HEK293 (cell line): Measurements from ENCODE around the gene CALM3.

ENCODE experiments used
- CTCF ChIA-PET: fragments of 350-600 bp; formaldehyde crosslinking; extraction: SDS; loops from one replicate; lab custom pipeline; 2021; ENCODE audit warnings: antibody characterized with exemption; lab: Yijun Ruan, JAX
- POLR2A ChIA-PET: fragments of 300-600 bp; formaldehyde crosslinking; extraction: SDS; loops from one replicate; lab custom pipeline; 2020; ENCODE audit warnings: antibody characterized with exemption, inconsistent platforms; lab: Yijun Ruan, JAX
- H3K27ac ChIP-seq: fragments of 200-500 bp; sonication (Bioruptor generic); 2 replicates; pipeline ENCODE4 v1.5.1; 2014; ENCODE audit warnings: low read depth, low read length, control low read depth, inconsistent platforms; ENCODE audit errors: extremely low read depth
- H3K36me3 ChIP-seq, 2 experiments: fragments of 200-500 bp in 1 of 2; sonication (Bioruptor generic) in 1 of 2; 1 replicate in 1 of 2; 2 replicates in 1 of 2; pipeline ENCODE4 v1.5.1; 2014 to 2017; ENCODE audit warnings: inconsistent platforms in 2 of 2, low read length in 2 of 2; ENCODE audit not compliant: control insufficient read depth in 2 of 2, insufficient read depth in 1 of 2
- H3K4me1 ChIP-seq: fragments of 200-500 bp; sonication (Bioruptor generic); 2 replicates; pipeline ENCODE4 v1.5.1; 2014; ENCODE audit warnings: mild to moderate bottlenecking, low read length, inconsistent platforms; ENCODE audit not compliant: control insufficient read depth, insufficient read depth
- H3K4me3 ChIP-seq: 2 replicates; pipeline ENCODE4 v1.5.1; 2011; ENCODE audit warnings: low read depth, mild to moderate bottlenecking, control low read depth, low read length, moderate library complexity
- H3K9me3 ChIP-seq: fragments of 200-500 bp; sonication (Bioruptor generic); 2 replicates; pipeline ENCODE4 v1.5.1; 2014; ENCODE audit warnings: low read depth, low read length, inconsistent platforms; ENCODE audit not compliant: control insufficient read depth, insufficient read depth
- GLIS1 ChIP-seq: fragments of 450-650 bp; formaldehyde crosslinking; IDR thresholded peaks from 2 replicates; pipeline ENCODE4 v1.5.1; 2016; ENCODE audit warnings: missing biosample characterization, missing genetic modification characterization
- KLF1 ChIP-seq: fragments of 450-650 bp; formaldehyde crosslinking; IDR thresholded peaks from 2 replicates; pipeline ENCODE4 v1.5.1; 2016; ENCODE audit warnings: missing biosample characterization, missing genetic modification characterization
- KLF17 ChIP-seq: fragments of 450-650 bp; formaldehyde crosslinking; IDR thresholded peaks from 2 replicates; pipeline ENCODE4 v1.5.1; 2016; ENCODE audit warnings: missing biosample characterization, missing genetic modification characterization
- KLF8 ChIP-seq: fragments of 450-650 bp; formaldehyde crosslinking; IDR thresholded peaks from 2 replicates; pipeline ENCODE4 v1.5.1; 2016; ENCODE audit warnings: missing biosample characterization, missing genetic modification characterization
- KLF9 ChIP-seq: fragments of 450-650 bp; formaldehyde crosslinking; IDR thresholded peaks from 2 replicates; pipeline ENCODE4 v1.5.1; 2016; ENCODE audit warnings: missing biosample characterization, missing genetic modification characterization, low read depth
- MEIS1 ChIP-seq: sonication (generic); formaldehyde crosslinking; IDR thresholded peaks from 2 replicates; pipeline ENCODE4 v1.8.1; 2022; ENCODE audit warnings: missing genetic modification reagents, mild to moderate bottlenecking, borderline replicate concordance
- OSR2 ChIP-seq: fragments of 450-650 bp; formaldehyde crosslinking; IDR thresholded peaks from 2 replicates; pipeline ENCODE4 v1.5.1; 2016; ENCODE audit warnings: missing biosample characterization, missing genetic modification characterization
- PRDM10 ChIP-seq: fragments of 450-650 bp; formaldehyde crosslinking; IDR thresholded peaks from 2 replicates; pipeline ENCODE4 v1.5.1; 2016; ENCODE audit warnings: missing biosample characterization, missing genetic modification characterization
- PRDM4 ChIP-seq: fragments of 450-650 bp; formaldehyde crosslinking; IDR thresholded peaks from 2 replicates; pipeline ENCODE4 v1.5.1; 2017; ENCODE audit warnings: missing biosample characterization, missing genetic modification characterization
- SP2 ChIP-seq: fragments of 450-650 bp; formaldehyde crosslinking; IDR thresholded peaks from 2 replicates; pipeline ENCODE4 v1.5.1; 2016; ENCODE audit warnings: missing biosample characterization, missing genetic modification characterization
- SP3 ChIP-seq: fragments of 450-650 bp; formaldehyde crosslinking; IDR thresholded peaks from 2 replicates; pipeline ENCODE4 v1.5.1; 2016; ENCODE audit warnings: missing biosample characterization, missing genetic modification characterization
- ZBTB17 ChIP-seq: fragments of 450-650 bp; formaldehyde crosslinking; IDR thresholded peaks from 2 replicates; pipeline ENCODE4 v1.5.1; 2016; ENCODE audit warnings: missing biosample characterization, missing genetic modification characterization
- ZBTB20 ChIP-seq: fragments of 450-650 bp; formaldehyde crosslinking; IDR thresholded peaks from 2 replicates; pipeline ENCODE4 v1.5.1; 2016; ENCODE audit warnings: missing biosample characterization, missing genetic modification characterization
- ZBTB21 ChIP-seq: fragments of 450-650 bp; formaldehyde crosslinking; IDR thresholded peaks from 2 replicates; pipeline ENCODE4 v1.5.1; 2017; ENCODE audit warnings: missing biosample characterization, missing genetic modification characterization
- ZBTB6 ChIP-seq: fragments of 450-650 bp; formaldehyde crosslinking; IDR thresholded peaks from 2 replicates; pipeline ENCODE4 v1.5.1; 2017; ENCODE audit warnings: missing biosample characterization, missing genetic modification characterization
- ZNF26 ChIP-seq: fragments of 450-650 bp; formaldehyde crosslinking; IDR thresholded peaks from 2 replicates; pipeline ENCODE4 v1.5.1; 2016; ENCODE audit warnings: missing biosample characterization, missing genetic modification characterization
- ZNF335 ChIP-seq: fragments of 450-650 bp; formaldehyde crosslinking; conservative IDR thresholded peaks from 2 replicates; pipeline ENCODE4 v1.5.1; 2016; ENCODE audit warnings: missing biosample characterization, missing genetic modification characterization
- ZNF629 ChIP-seq: fragments of 450-650 bp; formaldehyde crosslinking; IDR thresholded peaks from 2 replicates; pipeline ENCODE4 v1.5.1; 2017; ENCODE audit warnings: missing biosample characterization, missing genetic modification characterization
- ZNF660 ChIP-seq: fragments of 450-650 bp; IDR thresholded peaks from 2 replicates; pipeline ENCODE4 v1.5.1; 2018; ENCODE audit warnings: missing biosample characterization, mild to moderate bottlenecking, missing genetic modification characterization
- ZNF692 ChIP-seq: fragments of 450-650 bp; formaldehyde crosslinking; IDR thresholded peaks from 2 replicates; pipeline ENCODE4 v1.5.1; 2016; ENCODE audit warnings: missing biosample characterization, missing genetic modification characterization
- ZNF843 ChIP-seq: fragments of 450-650 bp; formaldehyde crosslinking; IDR thresholded peaks from 2 replicates; pipeline ENCODE4 v1.5.1; 2016; ENCODE audit warnings: missing biosample characterization, missing genetic modification characterization
- ZXDB ChIP-seq: fragments of 450-650 bp; formaldehyde crosslinking; IDR thresholded peaks from 2 replicates; pipeline ENCODE4 v1.5.1; 2016; ENCODE audit warnings: missing biosample characterization, missing genetic modification characterization

The CALM3 gene

GRCh38 chr19:46633130-46633529, 32.0 kb downstream of the CALM3 start (continued):
- TF ChIP-seq ZNF26 (tag by site-specific recombination) = no peak
- no peak for TF ChIP-seq KLF17 (tag by site-specific recombination)

GRCh38 chr19:46634045-46634655, 33.0 kb downstream of the CALM3 start:
- H3K4me1 ChIP-seq = peaks cover 3% of the 10 kb centered on the region; the same call in 1 of the 2 replicates
- peak overlapping the region; percentile 33 for H3K4me3 ChIP-seq
- H3K27ac ChIP-seq = no peak overlapping the region
- ChIA-PET CTCF (interaction anchor here (1.1 to 6.9 kb wide), 3 partner anchors 13 to 28 kb away, joined by 6 to 95 read pairs (median 45); partner anchors contain the start of gene DACT3), POLR2A (no interaction called here)
- no peaks in the 10 kb centered on the region for H3K36me3 ChIP-seq
- no peaks in the 10 kb centered on the region for H3K9me3 ChIP-seq
- TF ChIP-seq ZBTB17 (tag by site-specific recombination) (no peak), KLF9 (tag by site-specific recombination) (peak; percentile 80), ZBTB21 (tag by site-specific recombination) (no peak), OSR2 (0 out of 2 replicates have a peak, but pooled peaks have one; percentile 6), KLF8 (tag by site-specific recombination) (peak; percentile 66), ZNF843 (tag by site-specific recombination) (no peak), GLIS1 (tag by site-specific recombination) (peak; percentile 71), PRDM4 (tag by site-specific recombination) (no peak), ZBTB6 (tag by site-specific recombination) (no peak), ZNF692 (tag by site-specific recombination) (peak; percentile 15; the same call in 1 of the 2 replicates), SP3 (tag by site-specific recombination) (peak; percentile 90), SP2 (peak; percentile 80), PRDM10 (tag by site-specific recombination) (peak; percentile 84), ZXDB (tag by site-specific recombination) (peak; percentile 86), KLF1 (tag by site-specific recombination) (peak; percentile 47), ZBTB20 (tag by site-specific recombination) (peak; percentile 27; the same call in 1 of the 2 replicates), ZNF629 (tag by site-specific recombination) (peak; percentile 57), ZNF660 (tag by site-specific recombination) (peak; percentile 22; the same call in 1 of the 2 replicates), ZNF335 (tag by site-specific recombination) (0 out of 2 replicates have a peak, but pooled peaks have one; percentile 18), MEIS1 (no peak)
